Caki2 (cell line): ENCODE results near the gene KIAA1614. TPM values are rescaled to one million over a fixed set of nuclear protein-coding genes. Genes with fewer than 3 reads are reported as not detected.
A peak's percentile ranks its signal among the peaks of the same experiment; 100 is the strongest.
"Not testable (repeated sequence)": the region's sequence is repeated elsewhere in the genome, so short reads cannot be mapped to it uniquely, and the experiment has no call there.

Source experiments
- DNase-seq: peaks from one replicate; pipeline ENCODE4 v3.0.0-alpha.2; 2015; ENCODE audit warnings: low read depth
- in situ Hi-C: cut with HindIII; loops from 2 replicates; pipeline ENCODE4 v1.10.0; 2016; ENCODE audit warnings: low sequenced_read_pairs, low pct_unique_long_range_greater_than_20kb, mixed read lengths
- total RNA-seq: library from RNA; depleted of rRNA; stranded (reverse); fragments of >200 nt; shearing (Covaris generic); gene quantifications from 2 replicates; pipeline ENCODE4 v1.2.3, GENCODE V29; 2014; ENCODE audit warnings: low replicate concordance

Gene KIAA1614
- total RNA-seq, 1 experiment from 2014 or later: 0.10 TPM

GRCh38 chr1:180949616-180950000, 36.9 kb downstream of the KIAA1614 start:
- in situ Hi-C loops: no loop called here
- no peak for DNase-seq

GRCh38 chr1:180950321-180950720, 37.6 kb downstream of the KIAA1614 start:
- no peak for DNase-seq
- in situ Hi-C loops: no loop called here

- DNase-seq: no peak
- in situ Hi-C loops: no loop called here
Observed at GRCh38 chr1:180951186-180951745, 38.6 kb downstream of the KIAA1614 start.

- in situ Hi-C loops: no loop called here
- no peak for DNase-seq
Observed at GRCh38 chr1:180951836-180952656, 39.3 kb downstream of the KIAA1614 start.

GRCh38 chr1:180952657-180953013, 39.9 kb downstream of the KIAA1614 start:
- DNase-seq: no peak
- in situ Hi-C loops: no loop called here

- no peak for DNase-seq
Observed at GRCh38 chr1:180953291-180954004, 40.8 kb downstream of the KIAA1614 start.

GRCh38 chr1:180954005-180954800, 41.5 kb downstream of the KIAA1614 start:
- peak; percentile 21 for DNase-seq
- in situ Hi-C loops: no loop called here

More at GRCh38 chr1:180953291-180954004, 40.8 kb downstream of the KIAA1614 start:
- in situ Hi-C loops: no loop called here

- in situ Hi-C loops: no loop called here
- no peak for DNase-seq
Observed at GRCh38 chr1:180954801-180955165, 42.1 kb downstream of the KIAA1614 start.

- in situ Hi-C loops: no loop called here
- DNase-seq: no peak
Observed at GRCh38 chr1:180956028-180956640, 43.4 kb downstream of the KIAA1614 start.

- DNase-seq, in situ Hi-C loops: not testable (repeated sequence)
Observed at GRCh38 chr1:180959620-180960019, 46.9 kb downstream of the KIAA1614 start.

GRCh38 chr1:180961622-180962021, 48.9 kb downstream of the KIAA1614 start:
- no peak for DNase-seq
- in situ Hi-C loops: no loop called here

GRCh38 chr1:180962178-180962577, 49.5 kb downstream of the KIAA1614 start:
- DNase-seq: no peak
- in situ Hi-C loops: no loop called here

- DNase-seq: no peak
- in situ Hi-C loops: no loop called here
Observed at GRCh38 chr1:180964056-180964455, 51.4 kb downstream of the KIAA1614 start.

- in situ Hi-C loops: no loop called here
- no peak for DNase-seq
Observed at GRCh38 chr1:180964595-180964994, 51.9 kb downstream of the KIAA1614 start.

GRCh38 chr1:180966312-180966711, 53.6 kb downstream of the KIAA1614 start:
- no peak for DNase-seq

GRCh38 chr1:180966744-180967536, 54.2 kb downstream of the KIAA1614 start:
- in situ Hi-C loops: no loop called here
- no peak for DNase-seq

More at GRCh38 chr1:180966312-180966711, 53.6 kb downstream of the KIAA1614 start:
- in situ Hi-C loops: no loop called here

GRCh38 chr1:180967558-180967957, 54.9 kb downstream of the KIAA1614 start:
- DNase-seq: no peak
- in situ Hi-C loops: no loop called here
